HCEC 1CT (cell line): ENCODE results near the gene MED12L.

Experiments
- DNase-seq: peaks from one replicate; pipeline ENCODE4 v3.0.0-alpha.2; 2017

The MED12L gene

GRCh38 chr3:151434151-151434890 is 348.9 kb downstream of the MED12L start:
- peak; percentile 94 for DNase-seq

DNA sequence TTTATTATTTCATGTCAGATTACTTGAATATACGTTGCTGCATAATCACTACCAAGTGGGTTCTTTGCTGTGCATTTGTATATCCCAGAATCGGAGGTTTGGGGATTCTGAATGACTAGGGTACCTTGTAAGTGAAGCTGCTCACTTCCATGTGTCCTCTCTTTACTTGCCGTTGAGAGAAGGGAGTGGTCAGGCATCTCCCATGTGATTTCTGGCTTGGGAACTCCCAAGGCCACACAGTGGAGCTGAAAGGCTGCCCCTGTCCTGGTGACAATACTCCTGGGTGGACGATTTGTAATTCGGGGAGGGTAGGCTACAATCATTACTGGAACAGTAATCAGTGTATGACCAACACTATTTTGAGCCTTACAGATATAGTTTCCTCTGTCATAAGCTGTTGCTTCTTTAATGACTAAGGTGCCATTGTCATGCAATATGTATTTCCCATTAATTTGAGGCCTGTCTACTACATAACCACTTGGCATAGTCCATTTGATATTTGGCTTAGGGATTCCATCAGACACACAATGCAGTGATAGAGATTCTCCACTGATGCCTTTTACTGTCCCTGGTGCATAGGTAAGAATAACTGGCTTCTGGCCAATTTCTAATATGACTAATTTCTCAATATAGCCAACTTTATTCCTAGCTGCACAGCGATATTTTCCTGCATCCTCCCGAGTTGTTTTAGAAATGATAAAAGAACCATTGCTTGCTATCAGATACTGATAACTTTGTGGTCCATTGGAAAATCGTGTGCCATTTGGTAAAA is 351.4 kb downstream of the MED12L start:
- no peak for DNase-seq

DNA sequence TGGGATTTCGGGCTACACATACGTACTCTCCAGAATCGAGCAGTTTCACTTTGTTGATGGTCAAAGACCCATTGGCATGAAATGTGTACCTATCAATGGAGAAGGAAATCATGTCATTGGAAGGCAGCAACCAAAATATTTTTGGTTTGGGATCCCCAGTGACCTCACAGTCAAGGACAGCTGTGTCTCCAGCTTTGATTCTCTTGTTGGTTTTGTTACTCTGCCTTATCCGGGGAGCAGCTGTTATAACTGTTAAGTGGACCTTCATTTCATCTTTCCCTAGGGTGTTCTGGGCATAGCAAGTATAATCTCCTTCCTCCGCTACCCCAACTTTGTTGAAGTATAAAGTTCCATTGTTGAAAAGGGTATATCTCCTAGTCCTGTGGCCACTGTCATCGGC is 352.4 kb downstream of the MED12L start:
- no peak for DNase-seq

- peak; percentile 75 for DNase-seq
Measured at GRCh38 chr3:151439652-151440125, 354.2 kb downstream of the MED12L start.

- no peak for DNase-seq
Measured at GRCh38 chr3:151440940-151441339, 355.5 kb downstream of the MED12L start.

DNA sequence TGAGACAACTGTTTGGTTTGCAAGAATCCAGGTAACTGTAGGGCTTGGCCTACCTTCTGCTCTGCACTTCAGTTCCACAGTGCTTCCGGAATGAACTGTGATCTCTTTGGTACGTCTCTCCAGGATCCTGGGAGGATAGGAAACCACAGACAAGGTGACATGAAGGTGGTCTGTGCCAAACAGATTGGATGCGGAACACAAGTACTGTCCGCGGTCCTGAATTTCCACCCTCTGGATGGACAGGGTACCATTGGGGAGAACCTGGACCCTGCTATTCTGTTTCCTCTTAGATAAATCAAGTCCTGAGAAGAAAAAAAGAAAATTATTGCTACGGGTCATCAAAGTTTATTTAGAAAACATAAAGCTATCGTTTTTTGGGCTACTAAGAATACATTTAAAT is 358.1 kb downstream of the MED12L start:
- no peak for DNase-seq

- DNase-seq, result peak; percentile 86
Measured at GRCh38 chr3:151445273-151446001, 360.0 kb downstream of the MED12L start.

DNA sequence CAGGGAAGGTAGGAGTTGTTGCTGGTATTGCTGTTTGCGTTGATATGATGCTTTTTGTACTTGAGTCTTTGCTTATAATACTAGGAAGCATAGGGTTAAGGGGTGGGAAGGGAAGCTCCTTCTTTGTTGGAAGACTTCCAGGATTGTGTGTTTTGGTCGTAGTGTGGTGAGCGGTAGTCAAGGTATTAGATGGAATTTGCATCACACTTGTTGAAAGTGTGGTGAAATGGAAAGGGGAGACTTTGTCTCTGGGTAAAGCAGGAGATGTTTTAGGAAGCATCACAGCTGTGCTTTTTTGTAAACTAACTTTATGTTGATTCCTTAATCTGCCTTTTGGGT is 360.5 kb downstream of the MED12L start:
- DNase-seq, result no peak

- no peak for DNase-seq
Measured at GRCh38 chr3:151452368-151452767, 366.9 kb downstream of the MED12L start.

GRCh38 chr3:151452841-151453240 is 367.4 kb downstream of the MED12L start:
- DNase-seq, result no peak

DNA sequence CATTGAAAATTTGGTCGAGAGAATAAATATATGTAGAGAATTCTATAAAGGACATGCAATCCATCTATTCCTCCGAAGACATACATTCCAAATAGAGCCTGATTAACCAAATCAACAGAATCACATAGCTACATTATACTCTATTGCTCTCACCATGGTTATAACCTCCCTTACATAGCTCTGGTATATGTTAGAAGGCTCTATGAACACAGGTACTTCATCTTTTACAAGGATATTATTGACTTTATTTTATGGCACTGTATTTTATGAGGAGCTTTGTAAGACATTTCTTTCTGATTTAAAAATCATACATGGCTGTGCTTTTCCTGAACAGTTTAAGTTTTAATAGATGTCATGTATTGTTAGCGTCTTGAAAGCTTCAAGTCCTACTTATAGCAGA is 370.6 kb downstream of the MED12L start:
- DNase-seq, result no peak

GRCh38 chr3:151459358-151459757 is 373.9 kb downstream of the MED12L start:
- DNase-seq, result no peak

DNA sequence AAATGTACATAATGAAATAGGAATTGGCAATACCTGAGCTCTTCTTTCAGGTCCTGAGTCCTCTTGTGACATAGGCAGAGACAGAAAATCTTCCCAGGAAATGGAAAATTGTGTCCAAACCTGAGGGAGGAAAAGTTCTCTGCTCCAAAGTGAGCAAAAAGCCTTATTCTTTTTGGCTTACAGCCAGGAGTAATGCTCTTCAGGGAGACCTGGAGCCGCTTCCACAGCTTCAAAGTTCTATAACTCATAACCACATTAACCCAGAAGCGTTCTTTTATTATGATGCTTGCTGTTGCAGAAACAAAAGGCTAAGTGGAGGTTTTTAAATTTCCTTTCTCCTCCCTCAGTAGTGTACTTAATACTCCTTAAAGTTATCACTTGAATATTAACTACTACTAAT is 374.8 kb downstream of the MED12L start:
- no peak for DNase-seq

DNA sequence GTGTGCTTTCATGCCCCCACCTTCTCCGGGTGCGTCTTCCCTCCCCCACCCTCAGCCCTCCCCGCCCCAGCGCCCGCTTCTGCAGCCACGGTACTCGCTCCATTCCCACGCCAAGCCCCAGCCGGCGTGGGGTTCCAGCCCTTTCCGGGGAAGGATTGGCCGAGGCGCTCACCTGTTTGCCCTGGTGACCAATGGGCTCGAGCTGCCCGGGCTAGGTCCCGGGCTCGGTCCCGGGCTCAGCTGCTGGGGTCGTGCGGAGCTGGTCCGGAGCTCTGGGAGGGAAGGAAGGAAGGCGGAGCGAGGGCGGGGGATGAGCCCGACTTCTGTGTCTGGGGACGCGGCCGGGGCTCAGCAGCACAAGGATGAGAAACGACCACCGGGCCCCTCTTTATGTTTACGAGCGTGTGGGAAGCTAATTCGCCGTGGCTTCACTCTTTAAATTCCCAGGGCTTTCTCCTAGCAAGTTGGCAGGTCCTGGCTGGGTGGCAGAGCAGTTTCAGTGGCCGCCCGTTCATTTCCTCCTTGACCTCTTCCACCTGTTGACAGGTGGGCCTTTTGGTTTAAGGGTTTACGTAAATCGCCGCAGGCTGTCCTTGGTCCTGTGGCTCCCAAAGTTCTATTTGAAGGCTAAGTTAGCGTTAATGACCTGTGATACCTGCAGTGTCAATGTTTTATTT is 375.4 kb downstream of the MED12L start, which contains the start of gene IGSF10:
TSS of gene IGSF10 (minus strand) at position 288 of the 677 bp plus-strand sequence. CDS start 2,352 bp downstream, outside the sequence.
- DNase-seq, result no peak

DNA sequence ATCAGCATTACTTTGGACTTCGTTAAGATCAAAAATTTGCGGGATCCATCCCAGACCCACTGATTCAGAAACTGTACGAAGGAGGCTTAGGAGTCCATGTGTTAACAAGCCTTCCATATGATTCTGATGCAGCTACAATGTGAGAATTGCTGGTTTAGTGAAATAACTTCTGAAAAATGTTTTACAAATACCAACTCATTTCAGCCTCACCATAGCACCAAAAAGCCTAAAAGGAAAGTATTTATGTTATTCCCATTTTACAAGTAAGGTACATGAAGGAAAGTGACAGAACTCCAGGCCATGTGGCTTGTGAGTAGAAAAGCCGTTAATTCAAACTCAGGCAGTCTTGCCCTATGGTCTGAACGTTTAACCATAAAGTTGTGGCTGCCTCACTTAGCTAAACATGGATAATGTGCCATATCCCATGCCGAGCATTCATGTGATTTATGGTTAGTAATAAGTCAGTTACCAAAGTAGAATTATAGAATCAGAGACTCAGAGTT is 376.9 kb downstream of the MED12L start:
- no peak for DNase-seq

- no peak for DNase-seq
Measured at GRCh38 chr3:151462991-151463390, 377.5 kb downstream of the MED12L start.

DNA sequence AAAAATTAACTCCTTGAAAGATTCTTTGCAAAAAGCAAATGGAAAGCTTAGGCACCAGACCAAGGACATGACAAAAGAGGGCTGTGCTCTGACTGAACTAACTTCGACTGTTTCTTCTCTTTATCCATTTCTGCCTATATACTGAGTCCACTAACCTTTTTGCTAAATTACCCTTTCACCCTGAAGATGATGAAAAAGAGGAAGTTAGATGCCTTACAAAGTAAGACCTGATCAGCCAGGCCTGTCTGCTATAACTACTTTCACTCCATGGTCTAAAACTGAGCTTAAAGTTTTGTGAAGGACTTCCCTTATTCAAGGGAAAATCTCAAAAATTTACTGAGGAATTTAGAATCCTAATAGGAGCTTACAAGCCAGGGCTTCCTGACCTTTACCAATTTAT is 381.6 kb downstream of the MED12L start:
- DNase-seq, result no peak

DNA sequence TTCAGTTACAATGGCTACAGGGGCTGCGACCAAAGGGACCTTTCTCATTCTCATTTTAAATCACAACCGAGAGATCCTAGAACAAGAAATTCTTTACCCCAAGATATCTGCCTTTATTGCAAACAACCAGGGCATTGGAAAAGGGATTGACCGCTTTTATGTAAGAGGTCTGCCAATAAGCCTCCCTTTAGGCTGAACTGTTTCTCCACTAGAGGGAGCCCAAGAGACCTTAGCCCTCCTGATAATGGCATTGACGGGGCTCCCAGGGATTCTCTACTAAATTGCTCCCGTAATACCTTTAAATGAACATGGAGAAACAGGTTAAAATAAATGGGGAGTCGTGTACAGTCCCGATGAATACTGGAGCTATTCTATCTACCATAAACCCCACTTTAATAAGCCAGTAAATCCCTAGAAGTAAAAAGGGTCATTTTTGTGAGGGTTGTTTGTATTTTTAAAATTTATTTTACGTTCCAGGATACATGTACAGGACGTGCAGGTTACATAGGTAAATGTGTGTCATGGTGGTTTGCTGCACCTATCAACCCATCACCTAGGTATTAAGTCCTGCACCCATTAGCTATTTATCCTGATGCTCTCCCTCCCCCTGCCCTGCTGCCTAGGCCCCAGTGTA is 382.9 kb downstream of the MED12L start:
- peak; percentile 59 for DNase-seq

GRCh38 chr3:151476344-151477018 is 391.0 kb downstream of the MED12L start:
- DNase-seq, result no peak

GRCh38 chr3:151477591-151478334 is 392.3 kb downstream of the MED12L start:
- no peak for DNase-seq

GRCh38 chr3:151478335-151478697 is 392.9 kb downstream of the MED12L start:
- DNase-seq, result no peak
